AG04449 (cell line): ENCODE results near the gene DPP7.

Experiments used
- CTCF ChIA-PET: fragments of 350-600 bp; formaldehyde crosslinking; extraction: SDS; loops from one replicate; lab custom pipeline; 2021; ENCODE audit warnings: antibody characterized with exemption; lab: Yijun Ruan, JAX
- POLR2A ChIA-PET: fragments of 400-600, 350-600 bp; formaldehyde crosslinking; extraction: SDS; loops from one replicate; lab custom pipeline; 2020; ENCODE audit warnings: antibody characterized with exemption, inconsistent platforms; lab: Yijun Ruan, JAX
- DNase-seq: peaks from one replicate; pipeline ENCODE4 v3.0.0-alpha.2; 2010; ENCODE audit warnings: low read depth, low spot score
- H3K4me3 ChIP-seq: 2 replicates; pipeline ENCODE4 v1.5.1; 2011; ENCODE audit warnings: low read depth, mild to moderate bottlenecking, control low read depth, low read length
- TF ChIP-seq, protein P1 (sequence below): IDR thresholded peaks from one replicate; pipeline ENCODE4 v1.5.1; 2011; ENCODE audit warnings: mild to moderate bottlenecking, moderate library complexity, low read length, control low read depth, inconsistent platforms; ENCODE audit not compliant: insufficient read depth; ENCODE audit errors: missing control alignments

DPP7 gene

DNA sequence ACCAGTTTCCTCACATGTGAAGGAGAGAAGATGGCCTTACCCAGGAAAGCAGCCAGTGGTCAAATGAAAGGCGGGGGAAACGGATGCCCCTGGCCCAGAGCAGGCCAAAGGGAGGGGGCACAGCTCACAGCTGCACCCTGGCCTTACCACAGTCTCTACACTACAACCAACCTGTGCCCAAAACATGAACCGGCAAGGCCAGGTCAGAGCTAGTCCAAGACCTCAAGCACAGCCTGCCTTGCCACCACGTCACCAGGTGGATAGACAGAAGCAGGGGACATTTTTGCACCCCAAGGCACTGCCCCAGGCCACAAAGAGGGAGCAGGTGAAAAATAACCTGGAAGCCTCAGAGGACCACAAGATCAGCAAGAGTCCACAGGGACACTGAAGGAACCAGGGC is 28.9 kb upstream of the DPP7 start:
- DNase-seq: no peak
- ChIA-PET POLR2A (interaction anchor here (1.0 kb wide), 1 partner anchor 14 kb away, joined by 4 read pairs; no protein-coding TSS in a partner anchor), CTCF (no interaction called here)
- H3K4me3 ChIP-seq: no peak overlapping the region
- TF ChIP-seq, protein P1, sequence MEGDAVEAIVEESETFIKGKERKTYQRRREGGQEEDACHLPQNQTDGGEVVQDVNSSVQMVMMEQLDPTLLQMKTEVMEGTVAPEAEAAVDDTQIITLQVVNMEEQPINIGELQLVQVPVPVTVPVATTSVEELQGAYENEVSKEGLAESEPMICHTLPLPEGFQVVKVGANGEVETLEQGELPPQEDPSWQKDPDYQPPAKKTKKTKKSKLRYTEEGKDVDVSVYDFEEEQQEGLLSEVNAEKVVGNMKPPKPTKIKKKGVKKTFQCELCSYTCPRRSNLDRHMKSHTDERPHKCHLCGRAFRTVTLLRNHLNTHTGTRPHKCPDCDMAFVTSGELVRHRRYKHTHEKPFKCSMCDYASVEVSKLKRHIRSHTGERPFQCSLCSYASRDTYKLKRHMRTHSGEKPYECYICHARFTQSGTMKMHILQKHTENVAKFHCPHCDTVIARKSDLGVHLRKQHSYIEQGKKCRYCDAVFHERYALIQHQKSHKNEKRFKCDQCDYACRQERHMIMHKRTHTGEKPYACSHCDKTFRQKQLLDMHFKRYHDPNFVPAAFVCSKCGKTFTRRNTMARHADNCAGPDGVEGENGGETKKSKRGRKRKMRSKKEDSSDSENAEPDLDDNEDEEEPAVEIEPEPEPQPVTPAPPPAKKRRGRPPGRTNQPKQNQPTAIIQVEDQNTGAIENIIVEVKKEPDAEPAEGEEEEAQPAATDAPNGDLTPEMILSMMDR: no peak

DNA sequence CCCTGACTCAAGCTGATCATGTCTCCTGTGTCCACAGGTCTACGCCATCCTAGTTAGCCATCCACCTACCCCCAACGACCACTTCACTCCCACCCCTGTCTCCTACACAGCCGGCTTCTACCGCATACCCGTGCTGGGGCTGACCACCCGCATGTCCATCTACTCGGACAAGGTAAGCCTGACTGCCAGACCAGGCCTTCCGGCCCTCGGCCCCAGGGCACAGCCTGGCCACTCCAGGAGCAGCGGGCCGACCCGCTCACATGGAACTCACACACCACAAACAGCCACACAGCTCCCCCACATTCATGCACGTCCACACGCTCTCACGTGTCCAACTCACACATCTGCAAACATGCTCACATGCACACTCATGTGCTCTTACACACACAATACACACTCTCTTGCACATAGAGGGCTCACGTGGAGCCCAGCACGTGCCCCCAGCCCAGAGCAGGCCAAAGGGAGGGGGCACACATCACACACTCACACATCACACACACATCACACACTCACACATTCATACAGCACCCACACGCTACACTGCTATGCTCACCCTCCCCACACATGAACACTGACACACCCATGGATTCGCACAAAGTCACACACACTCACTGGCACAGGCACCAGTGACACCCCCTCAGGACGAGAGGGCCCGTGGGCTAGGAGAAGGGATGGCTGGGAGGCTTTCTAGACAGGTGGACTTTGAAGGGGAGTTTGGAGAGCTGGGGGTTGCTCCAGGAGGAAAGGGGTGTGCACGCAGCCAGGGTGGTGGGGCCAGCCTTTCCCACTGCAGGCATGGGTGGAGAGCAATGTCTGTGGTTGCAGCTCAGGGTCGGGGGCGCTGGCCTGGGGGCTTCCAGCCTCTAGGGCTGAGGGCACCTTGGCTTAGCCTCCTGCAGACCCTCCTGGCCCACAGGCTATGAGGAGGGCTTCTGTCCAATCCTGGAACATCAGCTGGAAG is 27.7 kb upstream of the DPP7 start:
- CTCF ChIA-PET: no interaction called here
- POLR2A ChIA-PET: no interaction called here
- TF ChIP-seq, protein P1: no peak
- no peak for DNase-seq
- no peak overlapping the region for H3K4me3 ChIP-seq

DNA sequence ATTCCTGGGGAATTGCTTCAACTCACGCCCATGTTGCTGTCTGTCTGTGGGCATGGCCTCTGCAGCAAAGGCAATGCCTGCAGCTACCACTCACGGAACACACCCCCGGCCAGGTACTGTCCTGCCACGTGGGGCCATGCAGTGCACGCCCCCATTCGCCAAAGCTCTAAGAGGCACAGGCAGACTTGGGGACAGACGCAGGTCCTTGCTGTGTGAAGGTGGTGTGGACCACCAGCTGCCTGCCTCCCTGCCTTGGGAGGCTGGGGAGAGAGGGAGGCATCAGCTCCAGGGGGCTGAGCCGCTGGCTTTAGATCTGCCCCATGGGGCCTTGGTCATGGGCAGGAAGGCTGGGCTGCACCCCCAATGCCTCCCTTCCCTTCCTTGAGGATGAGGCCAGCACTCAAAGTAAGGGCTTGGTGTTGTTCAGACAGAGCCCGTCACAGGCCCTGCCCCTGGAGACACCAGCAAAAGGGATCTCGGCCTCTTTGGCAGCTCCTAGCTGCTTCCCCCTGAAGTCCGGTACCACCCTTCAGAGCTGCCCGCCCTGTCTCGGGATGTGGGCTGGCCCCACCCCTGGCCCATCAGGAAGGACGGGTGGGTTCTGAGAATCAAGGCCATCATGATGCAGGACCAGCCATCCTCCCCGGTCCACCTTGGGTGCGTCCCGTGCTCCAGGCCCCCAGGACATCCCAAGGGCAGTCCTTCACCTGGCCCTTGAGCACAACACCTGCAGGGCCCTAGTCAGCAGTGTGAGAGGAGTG is 26.7 kb upstream of the DPP7 start:
- no peak overlapping the region for H3K4me3 ChIP-seq
- no peak for DNase-seq
- ChIA-PET POLR2A (no interaction called here), CTCF (no interaction called here)
- TF ChIP-seq, protein P1: no peak

DNA sequence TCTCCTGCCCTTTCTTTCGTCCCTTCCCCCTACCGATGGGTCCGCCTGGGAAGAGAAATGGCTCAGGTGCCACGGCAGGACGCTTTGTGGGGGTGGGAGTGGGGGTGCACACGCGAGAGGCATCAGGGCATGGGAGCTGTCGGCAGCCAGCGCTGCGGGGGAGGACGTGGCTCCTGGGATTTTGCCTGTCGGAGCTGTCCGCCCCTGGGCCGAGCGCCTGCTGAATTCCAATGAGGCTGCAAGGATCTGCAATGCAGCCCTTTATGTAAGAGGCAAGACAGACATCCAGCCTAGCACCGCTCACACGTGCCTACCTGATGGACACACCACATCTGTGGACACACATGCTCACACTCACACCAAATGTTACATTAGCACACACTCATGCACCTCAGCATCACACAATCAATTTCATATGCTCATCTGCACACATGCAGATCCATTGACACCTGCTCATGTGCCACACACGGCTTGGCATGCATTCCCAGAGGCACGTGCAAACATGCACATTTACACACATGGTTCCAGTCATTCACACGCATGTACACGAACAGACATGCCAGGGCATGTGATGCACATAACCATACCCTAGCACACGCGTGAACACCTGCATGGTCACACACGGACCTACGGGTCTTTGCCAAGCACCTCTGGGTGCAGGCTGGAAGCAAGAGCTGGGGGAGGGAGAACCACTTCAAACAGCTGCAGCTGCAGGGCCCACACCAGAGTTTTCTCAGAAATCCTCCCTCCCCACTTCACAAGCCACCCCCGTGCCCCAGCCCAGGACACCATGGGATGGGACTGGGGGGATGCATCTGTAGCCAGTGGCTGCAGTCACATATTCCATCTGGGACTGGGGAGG is 25.8 kb upstream of the DPP7 start:
- DNase-seq: no peak
- ChIA-PET CTCF (interaction anchor here (0.9 kb wide), 1 partner anchor 96 kb away, joined by 3 read pairs; no protein-coding TSS in a partner anchor), POLR2A (no interaction called here)
- no peak overlapping the region for H3K4me3 ChIP-seq
- TF ChIP-seq, protein P1: no peak

DNA sequence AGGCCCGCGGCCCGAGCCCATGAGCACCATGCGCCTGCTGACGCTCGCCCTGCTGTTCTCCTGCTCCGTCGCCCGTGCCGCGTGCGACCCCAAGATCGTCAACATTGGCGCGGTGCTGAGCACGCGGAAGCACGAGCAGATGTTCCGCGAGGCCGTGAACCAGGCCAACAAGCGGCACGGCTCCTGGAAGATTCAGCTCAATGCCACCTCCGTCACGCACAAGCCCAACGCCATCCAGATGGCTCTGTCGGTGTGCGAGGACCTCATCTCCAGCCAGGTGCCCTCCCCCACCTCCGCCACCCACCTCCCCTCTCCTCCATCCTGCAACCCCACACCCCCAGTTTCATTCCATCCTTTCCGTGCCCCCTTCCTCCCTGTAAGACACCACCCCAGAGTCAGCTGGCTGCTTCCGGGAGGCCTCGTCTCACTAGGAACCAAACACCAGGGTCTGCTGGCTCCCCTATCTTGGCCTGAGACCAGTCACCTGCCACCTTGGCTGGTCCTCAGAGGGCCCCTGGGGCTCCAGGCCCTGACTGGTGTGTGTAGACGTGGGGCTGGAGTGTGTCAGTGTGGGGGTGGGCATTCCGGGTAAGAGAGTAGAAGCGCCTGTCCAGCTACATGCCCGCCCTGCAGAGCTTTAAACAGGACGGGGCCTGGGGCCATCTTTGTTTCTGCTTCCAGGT is 25.1 kb upstream of the DPP7 start:
- TF ChIP-seq, protein P1: no peak
- DNase-seq: no peak
- no peak overlapping the region for H3K4me3 ChIP-seq
- ChIA-PET POLR2A (no interaction called here), CTCF (interaction anchor here (0.9 kb wide), 1 partner anchor 97 kb away, joined by 3 read pairs; no protein-coding TSS in a partner anchor)
